GOT3 (cell line): Measurements from ENCODE around the gene ATRN.
A peak's percentile ranks its signal among the peaks of the same experiment; 100 is the strongest.
"Not testable (repeated sequence)": the region's sequence is repeated elsewhere in the genome, so short reads cannot be mapped to it uniquely, and the experiment has no call there.

Source experiments
- DNase-seq: peaks from one replicate; lab custom pipeline; 2025; ENCODE audit warnings: mixed read lengths; lab: John Stamatoyannopoulos, UW

The ATRN gene

GRCh38 chr20:3470627-3471396 lies at the start of gene ATRN:
ATRN (plus strand) TSS chr20:3471018; CDS start chr20:3471108, 90 bp downstream.
- peak; percentile 82 for DNase-seq

DNA sequence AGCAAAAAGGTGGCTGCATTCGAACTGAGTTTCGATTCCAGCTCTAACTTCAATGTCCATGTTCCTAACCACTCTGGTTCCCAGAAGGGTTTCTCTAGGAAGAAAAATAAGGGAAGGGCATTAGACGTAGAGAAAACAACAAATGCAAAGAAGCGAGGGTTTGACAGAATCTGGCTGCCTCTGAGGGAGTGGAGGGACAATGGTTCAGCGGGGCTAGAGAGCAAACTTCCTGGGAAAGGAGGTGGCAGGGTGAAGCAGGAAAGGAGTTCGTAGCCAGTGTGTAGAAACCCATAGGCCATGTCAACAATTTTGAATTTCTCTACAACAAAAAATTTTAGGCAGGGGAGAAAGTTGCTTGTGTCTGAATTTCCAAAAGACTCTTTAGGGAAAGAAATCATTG lies 48.8 kb upstream of the ATRN start:
- no peak for DNase-seq

- DNase-seq: no peak
Observed at GRCh38 chr20:3423126-3423525, 47.7 kb upstream of the ATRN start.

- not testable (repeated sequence) for DNase-seq
Observed at GRCh38 chr20:3426766-3427165, 44.1 kb upstream of the ATRN start.

DNA sequence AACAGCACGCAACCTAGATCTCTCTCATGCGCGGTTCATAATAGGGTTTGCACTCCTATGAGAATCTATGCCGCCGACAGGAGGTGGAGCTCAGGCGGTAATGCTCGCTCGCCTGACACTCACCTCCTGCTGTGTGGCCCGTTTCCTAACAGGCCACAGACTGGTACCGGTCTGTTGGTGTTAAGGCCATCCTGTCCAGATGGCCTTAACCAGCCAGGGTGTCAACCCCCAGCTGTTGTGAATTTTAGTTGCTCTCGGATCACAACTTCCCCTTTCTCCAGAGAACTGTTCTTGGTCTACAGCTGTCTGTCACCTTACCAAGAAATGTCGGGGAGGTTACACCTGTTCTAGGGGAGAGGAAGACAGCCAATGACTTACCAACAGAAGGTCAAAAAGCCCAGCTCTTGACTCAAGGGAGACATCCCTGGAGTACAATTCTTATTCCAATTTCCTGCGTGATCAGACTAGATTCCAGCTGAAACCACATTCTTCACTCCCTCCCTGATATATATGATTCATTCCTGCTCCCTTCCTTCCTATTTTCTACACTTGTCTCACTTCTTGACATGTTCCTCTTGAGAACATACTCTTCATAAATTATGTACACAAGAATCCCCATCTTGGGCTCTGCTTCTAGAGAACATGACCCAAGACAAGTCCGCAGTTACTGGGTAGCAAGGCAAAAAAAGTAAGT lies 40.3 kb upstream of the ATRN start:
- no peak for DNase-seq

DNA sequence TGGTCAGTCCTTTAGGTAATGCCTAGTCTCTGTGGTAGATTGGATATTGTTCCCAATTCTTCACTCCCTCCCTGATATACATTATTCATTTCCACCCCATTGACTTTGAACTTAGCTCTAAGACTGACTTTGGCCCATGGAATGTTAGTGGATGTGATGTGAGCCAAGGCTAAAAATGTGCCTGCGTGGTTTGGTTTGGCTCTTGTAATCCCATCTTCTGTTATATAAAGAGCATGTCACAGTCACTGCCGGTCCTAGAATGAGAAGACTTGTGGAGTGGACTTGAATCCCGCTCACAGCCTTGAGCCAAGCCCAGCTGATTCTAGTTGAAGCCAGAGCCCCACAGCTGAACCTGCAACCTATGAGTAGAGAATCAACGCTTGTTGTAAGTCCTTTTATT lies 39.7 kb upstream of the ATRN start:
- no peak for DNase-seq

DNA sequence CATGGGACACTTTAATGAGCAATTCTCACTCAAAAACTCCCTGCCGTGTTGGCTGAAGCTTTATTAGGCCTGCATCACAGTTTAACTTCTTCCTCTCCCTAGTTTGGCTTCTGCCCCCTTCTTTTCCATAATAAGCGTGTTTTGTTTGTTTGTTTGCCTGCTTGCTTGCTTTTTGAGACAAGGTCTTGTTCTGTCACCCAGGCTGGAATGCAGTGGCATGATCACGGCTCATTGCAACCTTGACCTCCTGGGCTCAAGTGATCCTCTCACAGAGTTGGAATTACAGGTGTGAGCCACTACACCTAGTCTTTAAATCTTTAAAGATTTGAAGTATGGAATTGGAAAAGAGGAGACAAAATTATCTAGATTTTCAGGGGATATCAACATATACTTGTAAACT lies 38.0 kb upstream of the ATRN start:
- DNase-seq: no peak

DNA sequence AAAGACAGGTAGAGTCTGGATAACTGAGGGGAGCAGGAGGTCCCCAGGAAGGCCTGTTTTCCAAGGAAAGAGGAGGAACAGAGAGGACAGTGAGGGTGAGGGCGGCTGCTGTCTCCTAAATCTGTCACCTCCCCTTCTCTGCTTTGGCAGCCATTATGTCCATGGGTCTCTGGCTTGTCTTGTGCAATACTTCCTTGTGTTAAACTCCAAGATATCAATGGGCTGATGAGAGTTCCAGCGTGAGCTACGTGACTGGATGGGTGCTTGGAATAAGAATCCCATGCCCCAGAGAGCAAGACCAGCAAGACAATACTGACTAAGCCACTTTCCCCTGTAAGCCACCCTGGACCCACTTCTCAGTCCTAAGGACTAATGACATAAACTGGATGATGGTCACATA lies 37.1 kb upstream of the ATRN start:
- no peak for DNase-seq

GRCh38 chr20:3434232-3434631 lies 36.6 kb upstream of the ATRN start:
- no peak for DNase-seq

DNA sequence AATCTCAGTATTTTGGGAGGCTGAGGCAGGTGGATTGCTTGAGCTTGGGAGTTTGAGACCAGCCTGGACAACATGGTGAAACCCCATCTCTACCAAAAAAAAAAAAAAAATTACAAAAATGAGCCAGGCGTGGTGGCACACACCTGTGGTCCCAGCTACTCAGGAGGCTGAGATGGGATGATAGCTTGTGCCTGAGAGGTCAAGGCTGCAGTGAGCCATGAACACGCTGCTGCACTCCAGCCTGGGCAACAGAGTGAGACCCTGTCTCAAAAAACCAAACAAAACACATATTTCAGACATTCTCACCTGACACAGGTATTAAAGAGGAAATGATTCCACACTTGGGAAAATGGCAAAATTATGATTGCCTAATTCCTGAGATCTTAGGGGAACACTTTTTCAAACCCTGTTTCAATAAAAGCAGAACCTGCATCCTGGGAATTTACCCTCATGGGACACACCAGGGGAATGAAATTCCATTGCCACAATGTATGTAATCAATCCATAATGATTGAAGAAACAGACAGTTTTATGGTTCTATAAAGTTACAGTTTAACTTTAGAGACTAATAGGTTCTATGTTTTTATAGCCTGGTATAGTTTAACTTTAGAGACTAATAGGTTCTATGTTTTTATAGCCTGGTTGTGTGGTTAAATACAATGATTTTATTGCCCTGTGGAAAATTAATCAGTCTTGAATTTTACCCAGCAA lies 33.8 kb upstream of the ATRN start:
- DNase-seq: no peak

DNA sequence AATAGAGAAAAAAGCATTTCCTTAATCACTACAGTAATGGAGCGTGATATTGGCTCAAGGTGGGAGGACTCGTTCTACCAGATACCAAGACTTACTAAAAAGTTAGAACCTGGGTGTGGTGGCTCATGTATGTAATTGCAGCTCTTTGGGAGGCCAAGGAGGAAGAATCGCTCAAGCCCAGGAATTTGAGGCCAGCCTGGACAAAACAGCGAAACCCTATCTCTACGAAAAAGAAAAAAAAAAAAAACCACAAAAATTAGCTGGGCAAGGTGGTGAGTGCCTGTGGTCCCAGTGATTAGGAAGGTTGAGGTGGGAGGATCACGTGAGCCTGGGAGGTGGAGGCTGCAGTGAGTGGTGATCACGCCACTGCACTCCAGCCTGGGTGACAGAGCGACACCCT lies 24.0 kb upstream of the ATRN start:
- no peak for DNase-seq

- DNase-seq: no peak
Observed at GRCh38 chr20:3447321-3447720, 23.5 kb upstream of the ATRN start.

GRCh38 chr20:3449319-3449718 lies 21.5 kb upstream of the ATRN start:
- DNase-seq: no peak

DNA sequence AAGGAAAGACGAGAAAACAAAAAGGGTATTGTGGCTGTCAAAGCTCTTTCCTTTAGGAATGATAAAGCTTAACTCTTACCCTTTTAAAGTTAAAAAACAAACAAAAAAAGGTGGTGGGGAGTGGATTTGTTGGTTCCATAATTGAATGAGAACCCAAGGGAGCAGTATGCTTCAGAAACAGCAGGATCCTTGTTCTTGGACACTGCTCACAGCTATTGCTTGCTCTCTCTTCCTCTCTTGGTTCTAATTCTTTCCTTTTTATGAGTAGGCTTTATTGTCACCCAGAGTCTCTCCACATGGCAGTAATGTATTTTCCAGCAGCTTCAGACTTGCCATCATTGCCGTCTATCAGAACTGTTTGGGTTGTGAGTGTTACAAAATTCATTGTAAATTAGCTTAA lies 18.7 kb upstream of the ATRN start:
- no peak for DNase-seq

- no peak for DNase-seq
Observed at GRCh38 chr20:3452690-3453089, 18.1 kb upstream of the ATRN start.

DNA sequence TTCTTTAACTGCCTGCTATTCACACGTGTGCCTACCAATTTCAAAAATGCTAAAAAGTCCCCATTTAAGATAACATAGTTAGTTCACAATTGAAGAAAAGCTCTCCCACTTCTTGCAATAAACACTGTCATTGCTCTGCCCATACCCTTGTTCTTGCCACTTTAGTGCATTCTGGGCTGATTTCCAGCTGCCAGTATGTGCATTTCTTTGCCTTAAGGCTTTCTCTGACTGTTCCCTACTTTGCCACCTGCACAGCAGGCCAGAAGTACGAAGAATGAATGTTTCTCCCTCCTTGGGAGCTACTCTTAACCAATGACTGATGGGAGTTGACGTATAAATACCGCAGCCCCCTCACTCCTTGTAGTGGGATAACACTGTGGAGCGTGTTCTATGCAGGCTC lies 16.0 kb upstream of the ATRN start:
- DNase-seq: no peak

GRCh38 chr20:3456648-3457047 lies 14.2 kb upstream of the ATRN start:
- DNase-seq: no peak

GRCh38 chr20:3459881-3460307 lies 10.9 kb upstream of the ATRN start:
- no peak for DNase-seq

- no peak for DNase-seq
Observed at GRCh38 chr20:3461211-3461771, 9.5 kb upstream of the ATRN start.

GRCh38 chr20:3461911-3462677 lies 8.7 kb upstream of the ATRN start:
- no peak for DNase-seq

- DNase-seq: no peak
Observed at GRCh38 chr20:3464166-3464565, 6.7 kb upstream of the ATRN start.

- DNase-seq: no peak
Observed at GRCh38 chr20:3465301-3465700, 5.5 kb upstream of the ATRN start.
